CD4-positive, alpha-beta T cell treated with Interleukin-17A for 4 hours (primary cell): ENCODE data around the gene ZNF132.
A peak's percentile ranks its signal among the peaks of the same experiment; 100 is the strongest.
"Not testable (repeated sequence)": the region's sequence is repeated elsewhere in the genome, so short reads cannot be mapped to it uniquely, and the experiment has no call there.

Source experiments
- DNase-seq: peaks from one replicate; pipeline ENCODE4 v3.0.0-alpha.2; 2020; ENCODE audit warnings: mixed read lengths

Gene ZNF132

GRCh38 chr19:58439576-58440554, at the start of gene ZNF132:
TSS of gene ZNF132 (minus strand) at chr19:58440153. CDS start at chr19:58439821, 332 bp downstream.
- peak; percentile 95 for DNase-seq

GRCh38 chr19:58484349-58484748, 44.4 kb upstream of the ZNF132 start:
- not testable (repeated sequence) for DNase-seq

GRCh38 chr19:58483776-58484175, 43.8 kb upstream of the ZNF132 start:
- DNase-seq, result no peak

- DNase-seq, result no peak
Observed at GRCh38 chr19:58482372-58482771, 42.4 kb upstream of the ZNF132 start.

- DNase-seq, result no peak
Observed at GRCh38 chr19:58480831-58481230, 40.9 kb upstream of the ZNF132 start.

- DNase-seq, result no peak
Observed at GRCh38 chr19:58480481-58480830, 40.5 kb upstream of the ZNF132 start.

GRCh38 chr19:58479736-58480480, 40.0 kb upstream of the ZNF132 start:
- DNase-seq, result no peak

- no peak for DNase-seq
Observed at GRCh38 chr19:58479303-58479702, 39.4 kb upstream of the ZNF132 start.

GRCh38 chr19:58477871-58478270, 37.9 kb upstream of the ZNF132 start:
- DNase-seq, result no peak

- no peak for DNase-seq
Observed at GRCh38 chr19:58477130-58477529, 37.2 kb upstream of the ZNF132 start.

GRCh38 chr19:58476498-58477015, 36.6 kb upstream of the ZNF132 start:
- no peak for DNase-seq

- peak; percentile 96 for DNase-seq
Observed at GRCh38 chr19:58475714-58476497, 36.0 kb upstream of the ZNF132 start, which contains the start of gene ZNF446. TSS of gene ZNF446 (plus strand) at chr19:58476352. CDS start at chr19:58477219, 867 bp downstream.

- no peak for DNase-seq
Observed at GRCh38 chr19:58474997-58475713, 35.2 kb upstream of the ZNF132 start.

GRCh38 chr19:58474291-58474996, 34.5 kb upstream of the ZNF132 start:
- DNase-seq, result no peak

GRCh38 chr19:58473775-58474174, 33.8 kb upstream of the ZNF132 start:
- no peak for DNase-seq

GRCh38 chr19:58471736-58472135, 31.8 kb upstream of the ZNF132 start:
- DNase-seq, result no peak

GRCh38 chr19:58470837-58471543, 31.0 kb upstream of the ZNF132 start:
- not testable (repeated sequence) for DNase-seq

- DNase-seq, result no peak
Observed at GRCh38 chr19:58469241-58470013, 29.5 kb upstream of the ZNF132 start.

GRCh38 chr19:58468216-58468839, 28.4 kb upstream of the ZNF132 start:
- no peak for DNase-seq
